ENCODE data around the gene CX3CL1. TPM values are rescaled to one million over a fixed set of nuclear protein-coding genes. Genes with fewer than 3 reads are reported as not detected.
A peak's percentile ranks its signal among the peaks of the same experiment; 100 is the strongest.

The CX3CL1 gene
- total and polyA plus RNA-seq, 12 donors, result 1.9 to 14.1 (median 6.5) TPM

- no peak overlapping the region for H3K4me3 ChIP-seq
- WGBS, 4 donors, result 63 to 72% (median 67%) methylated on average over 3 to 14 of the region's 14 CpGs
- no peak for TF ChIP-seq POLR2A (IDR thresholded peaks at IDR 0.05)
- TF ChIP-seq, protein P1, sequence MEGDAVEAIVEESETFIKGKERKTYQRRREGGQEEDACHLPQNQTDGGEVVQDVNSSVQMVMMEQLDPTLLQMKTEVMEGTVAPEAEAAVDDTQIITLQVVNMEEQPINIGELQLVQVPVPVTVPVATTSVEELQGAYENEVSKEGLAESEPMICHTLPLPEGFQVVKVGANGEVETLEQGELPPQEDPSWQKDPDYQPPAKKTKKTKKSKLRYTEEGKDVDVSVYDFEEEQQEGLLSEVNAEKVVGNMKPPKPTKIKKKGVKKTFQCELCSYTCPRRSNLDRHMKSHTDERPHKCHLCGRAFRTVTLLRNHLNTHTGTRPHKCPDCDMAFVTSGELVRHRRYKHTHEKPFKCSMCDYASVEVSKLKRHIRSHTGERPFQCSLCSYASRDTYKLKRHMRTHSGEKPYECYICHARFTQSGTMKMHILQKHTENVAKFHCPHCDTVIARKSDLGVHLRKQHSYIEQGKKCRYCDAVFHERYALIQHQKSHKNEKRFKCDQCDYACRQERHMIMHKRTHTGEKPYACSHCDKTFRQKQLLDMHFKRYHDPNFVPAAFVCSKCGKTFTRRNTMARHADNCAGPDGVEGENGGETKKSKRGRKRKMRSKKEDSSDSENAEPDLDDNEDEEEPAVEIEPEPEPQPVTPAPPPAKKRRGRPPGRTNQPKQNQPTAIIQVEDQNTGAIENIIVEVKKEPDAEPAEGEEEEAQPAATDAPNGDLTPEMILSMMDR (IDR thresholded peaks at IDR 0.05), result no peak
- H3K27me3 ChIP-seq, result no peaks in the 10 kb centered on the region
- H3K9me3 ChIP-seq (replicated peaks in 1 of 3), result no peaks in the 10 kb centered on the region
- no peaks in the 10 kb centered on the region for H3K36me3 ChIP-seq (replicated peaks in 1 of 2)
- peak overlapping the region in 2 of 5 donors; percentile 62 to 70 for H3K27ac ChIP-seq
- H3K4me1 ChIP-seq (replicated peaks in 1 of 2), result no peaks in the 10 kb centered on the region
- DNase-seq, result peak in 4 of 7 donors; percentile 35 to 70 (median 40)
- intact Hi-C loops (cut with DNase I), result loop anchor here in 1 of 2 donors (10.0 kb wide), 1 partner anchor 305 kb away; no protein-coding TSS in a partner anchor
Measured at GRCh38 chr16:57409870-57410587, 37.7 kb downstream of the CX3CL1 start.

GRCh38 chr16:57411362-57411976 is 39.2 kb downstream of the CX3CL1 start:
- WGBS, 4 donors, result 55 to 66% (median 64%) methylated on average over 8 to 12 of the region's 12 CpGs

GRCh38 chr16:57412584-57412983 is 40.3 kb downstream of the CX3CL1 start:
- TF ChIP-seq POLR2A (IDR thresholded peaks at IDR 0.05), result no peak
- TF ChIP-seq, protein P1 (IDR thresholded peaks at IDR 0.05), result no peak
- H3K9me3 ChIP-seq (replicated peaks in 1 of 3), result no peaks in the 10 kb centered on the region
- intact Hi-C loops (cut with DNase I), result loop anchor here in 1 of 2 donors (10.0 kb wide), 1 partner anchor 308 kb away; no protein-coding TSS in a partner anchor
- no peak overlapping the region for H3K27ac ChIP-seq
- no peak for DNase-seq
- H3K4me1 ChIP-seq (replicated peaks in 1 of 2), result peaks cover 0 to 9% of the 10 kb centered on the region in 2 donors
- no peak overlapping the region for H3K4me3 ChIP-seq
- no peaks in the 10 kb centered on the region for H3K27me3 ChIP-seq
- no peaks in the 10 kb centered on the region for H3K36me3 ChIP-seq (replicated peaks in 1 of 2)
- 78 to 92% (median 87%) methylated on average over 6 to 9 of the region's 9 CpGs for WGBS, 4 donors

More at GRCh38 chr16:57411362-57411976, 39.2 kb downstream of the CX3CL1 start:
- no peak overlapping the region for H3K4me3 ChIP-seq
- no peaks in the 10 kb centered on the region for H3K27me3 ChIP-seq
- H3K27ac ChIP-seq, result no peak overlapping the region
- H3K9me3 ChIP-seq (replicated peaks in 1 of 3), result no peaks in the 10 kb centered on the region
- H3K4me1 ChIP-seq (replicated peaks in 1 of 2), result no peaks in the 10 kb centered on the region
- no peak for DNase-seq
- no peak for TF ChIP-seq POLR2A (IDR thresholded peaks at IDR 0.05)
- TF ChIP-seq, protein P1 (IDR thresholded peaks at IDR 0.05), result no peak
- no peaks in the 10 kb centered on the region for H3K36me3 ChIP-seq (replicated peaks in 1 of 2)
- intact Hi-C loops (cut with DNase I), result loop anchor here in 1 of 2 donors (10.0 kb wide), 1 partner anchor 307 kb away; no protein-coding TSS in a partner anchor

DNA sequence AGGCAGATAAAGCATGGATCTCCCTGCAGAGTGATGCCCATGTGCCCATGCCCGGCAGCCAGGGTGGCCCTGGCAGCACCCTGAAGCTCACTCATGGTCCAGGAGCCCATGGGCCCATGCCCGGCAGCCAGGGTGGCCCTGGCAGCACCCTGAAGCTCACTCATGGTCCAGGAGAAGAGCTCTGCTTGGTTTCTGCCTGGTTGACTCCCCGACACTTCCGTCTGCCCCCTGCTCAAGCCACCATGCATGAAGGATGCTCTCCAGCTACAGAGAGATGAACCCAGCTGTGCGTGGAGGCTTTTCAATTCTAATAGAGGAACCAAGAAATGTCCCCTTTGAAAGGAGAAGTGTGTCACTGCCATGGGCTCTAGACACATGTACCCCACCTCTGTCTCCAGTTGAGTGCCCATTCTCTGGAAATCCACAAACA is 41.0 kb downstream of the CX3CL1 start:
- H3K4me3 ChIP-seq, result no peak overlapping the region
- WGBS, 4 donors, result 81 to 91% (median 84%) methylated on average over 2 to 5 of the region's 5 CpGs
- no peak overlapping the region for H3K27ac ChIP-seq
- H3K36me3 ChIP-seq (replicated peaks in 1 of 2), result no peaks in the 10 kb centered on the region
- no peak for TF ChIP-seq POLR2A (IDR thresholded peaks at IDR 0.05)
- TF ChIP-seq, protein P1 (IDR thresholded peaks at IDR 0.05), result no peak
- no peaks in the 10 kb centered on the region for H3K9me3 ChIP-seq (replicated peaks in 1 of 3)
- peaks cover 0 to 13% of the 10 kb centered on the region in 2 donors for H3K4me1 ChIP-seq (replicated peaks in 1 of 2)
- intact Hi-C loops (cut with DNase I), result loop anchor here in 1 of 2 donors (10.0 kb wide), 1 partner anchor 309 kb away; no protein-coding TSS in a partner anchor
- H3K27me3 ChIP-seq, result no peaks in the 10 kb centered on the region
- no peak for DNase-seq
